HepG2 (cell line): ENCODE data around the gene TUBA4B. TPM values are rescaled to one million over a fixed set of nuclear protein-coding genes. Genes with fewer than 3 reads are reported as not detected.

Experiments used
- CBFB ChIP-seq: sonication (generic); formaldehyde crosslinking; IDR thresholded peaks from 2 replicates; pipeline ENCODE4 v1.4.0; 2020; ENCODE audit warnings: missing genetic modification reagents
- EED ChIP-seq: sonication (generic); formaldehyde crosslinking; IDR thresholded peaks from 2 replicates; pipeline ENCODE4 v1.5.0; 2020; ENCODE audit warnings: mild to moderate bottlenecking, missing genetic modification reagents
- KAT7 ChIP-seq: IDR thresholded peaks from 2 replicates; pipeline ENCODE4 v1.6.1; 2018; ENCODE audit warnings: borderline replicate concordance, missing compliant biosample characterization
- NR2C2 ChIP-seq: sonication (generic); formaldehyde crosslinking; IDR thresholded peaks from 2 replicates; pipeline ENCODE4 v1.4.0; 2020; ENCODE audit warnings: missing genetic modification reagents, mild to moderate bottlenecking, moderate library complexity, borderline replicate concordance
- NR2F6 ChIP-seq, 2 experiments: IDR thresholded peaks; 2 replicates each; pipeline ENCODE4 v1.6.1; 2016; ENCODE audit warnings: antibody characterized with exemption in 1 of 2, mild to moderate bottlenecking in 1 of 2
- RAD51 ChIP-seq: fragments of 450-650 bp; IDR thresholded peaks from 2 replicates; pipeline ENCODE4 v1.6.1; 2016; ENCODE audit warnings: borderline replicate concordance
- REL ChIP-seq: sonication (generic); formaldehyde crosslinking; conservative IDR thresholded peaks from 2 replicates; pipeline ENCODE4 v1.8.0; 2022; ENCODE audit warnings: mild to moderate bottlenecking, missing genetic modification reagents, moderate library complexity
- SCMH1 ChIP-seq: sonication (generic); formaldehyde crosslinking; IDR thresholded peaks from 2 replicates; pipeline ENCODE4 v1.9.0; 2021; ENCODE audit warnings: missing genetic modification reagents, mild to moderate bottlenecking, borderline replicate concordance
- SMAD9 ChIP-seq: sonication (generic); formaldehyde crosslinking; IDR thresholded peaks from 2 replicates; pipeline ENCODE4 v1.5.1; 2020; ENCODE audit warnings: mild to moderate bottlenecking, missing genetic modification reagents
- TBX3 ChIP-seq: fragments of 450-650 bp; IDR thresholded peaks from 2 replicates; pipeline ENCODE4 v1.6.1; 2017; ENCODE audit warnings: antibody characterized with exemption, mild to moderate bottlenecking, inconsistent platforms, borderline replicate concordance
- ZFX ChIP-seq: sonication (generic); formaldehyde crosslinking; IDR thresholded peaks from 2 replicates; pipeline ENCODE4 v1.4.0; 2020; ENCODE audit warnings: mild to moderate bottlenecking, low read depth, missing genetic modification reagents, moderate library complexity
- ZNF274 ChIP-seq: sonication (generic); formaldehyde crosslinking; IDR thresholded peaks from 2 replicates; pipeline ENCODE4 v1.5.1; 2020; ENCODE audit warnings: mild to moderate bottlenecking, missing genetic modification reagents
- ZNF768 ChIP-seq: sonication (generic); formaldehyde crosslinking; IDR thresholded peaks from 2 replicates; pipeline ENCODE4 v1.4.0; 2020; ENCODE audit warnings: missing genetic modification reagents
- ZNF782 ChIP-seq: sonication (generic); formaldehyde crosslinking; IDR thresholded peaks from 2 replicates; pipeline ENCODE4 v1.4.0; 2020; ENCODE audit warnings: missing genetic modification reagents, mild to moderate bottlenecking, borderline replicate concordance
- ZNF891 ChIP-seq: sonication (generic); formaldehyde crosslinking; IDR thresholded peaks from 2 replicates; pipeline ENCODE4 v1.5.0; 2020; ENCODE audit warnings: mild to moderate bottlenecking, missing genetic modification reagents
- ZSCAN21 ChIP-seq: sonication (generic); formaldehyde crosslinking; IDR thresholded peaks from 2 replicates; pipeline ENCODE4 v1.8.0; 2022; ENCODE audit warnings: mild to moderate bottlenecking, missing genetic modification reagents, moderate library complexity, borderline replicate concordance
- polyA plus RNA-seq, 8 experiments: library from polyadenylated mRNA; depleted of rRNA in 3 of 8; stranded (reverse) in 7 of 8; unstranded in 1 of 8; fragments of >200 nt; fragmentation: Illumina TruSeq in 4 of 8; extraction: Trizol in 4 of 8; gene quantifications; 2 replicates each; pipeline versions ENCODE4 v1.2.1 to v1.2.3, GENCODE V29; 2011 to 2016; ENCODE audit warnings: low read depth in 4 of 8, missing spikeins in 1 of 8, mixed read lengths in 1 of 8; ENCODE audit not compliant: insufficient read depth in 1 of 8
- total RNA-seq, 5 experiments: library from RNA; depleted of rRNA; stranded (reverse); fragments of >200 nt; fragmentation: Illumina TruSeq; extraction: Trizol; gene quantifications; 2 replicates each; pipeline ENCODE4 v1.2.3, GENCODE V29; 2016; ENCODE audit warnings: low read depth in 1 of 5
- TF ChIP-seq, protein P1 (sequence below): IDR thresholded peaks from 2 replicates; pipeline ENCODE4 v1.6.1; 2018; ENCODE audit warnings: missing genetic modification reagents
- TF ChIP-seq, protein P2 (sequence below): sonication (generic); formaldehyde crosslinking; IDR thresholded peaks from 2 replicates; pipeline ENCODE4 v1.8.1; 2022; ENCODE audit warnings: mild to moderate bottlenecking, missing genetic modification reagents
- TF ChIP-seq, protein P3 (sequence below), 2 experiments: sonication (generic) in 1 of 2; formaldehyde crosslinking in 1 of 2; IDR thresholded peaks; 2 replicates each; pipeline versions ENCODE4 v1.4.0 to v1.6.1; 2018 to 2020; ENCODE audit warnings: missing genetic modification reagents in 2 of 2, borderline replicate concordance in 1 of 2, low read depth in 1 of 2, mild to moderate bottlenecking in 1 of 2, missing biosample characterization in 1 of 2
- TF ChIP-seq, protein P4 (sequence below): sonication (generic); formaldehyde crosslinking; IDR thresholded peaks from 2 replicates; pipeline ENCODE4 v1.5.0; 2020; ENCODE audit warnings: missing genetic modification reagents, mild to moderate bottlenecking, borderline replicate concordance
- TF ChIP-seq, protein P5 (sequence below): sonication (generic); formaldehyde crosslinking; IDR thresholded peaks from 2 replicates; pipeline ENCODE4 v1.4.0; 2020; ENCODE audit warnings: mild to moderate bottlenecking, low read depth, missing genetic modification reagents

Gene TUBA4B
- total and polyA plus RNA-seq, 2 of the 13 experiments (the other 11 are each of a cell fraction or from before 2014, with no cell fraction given): 0.18 to 0.22 TPM

DNA sequence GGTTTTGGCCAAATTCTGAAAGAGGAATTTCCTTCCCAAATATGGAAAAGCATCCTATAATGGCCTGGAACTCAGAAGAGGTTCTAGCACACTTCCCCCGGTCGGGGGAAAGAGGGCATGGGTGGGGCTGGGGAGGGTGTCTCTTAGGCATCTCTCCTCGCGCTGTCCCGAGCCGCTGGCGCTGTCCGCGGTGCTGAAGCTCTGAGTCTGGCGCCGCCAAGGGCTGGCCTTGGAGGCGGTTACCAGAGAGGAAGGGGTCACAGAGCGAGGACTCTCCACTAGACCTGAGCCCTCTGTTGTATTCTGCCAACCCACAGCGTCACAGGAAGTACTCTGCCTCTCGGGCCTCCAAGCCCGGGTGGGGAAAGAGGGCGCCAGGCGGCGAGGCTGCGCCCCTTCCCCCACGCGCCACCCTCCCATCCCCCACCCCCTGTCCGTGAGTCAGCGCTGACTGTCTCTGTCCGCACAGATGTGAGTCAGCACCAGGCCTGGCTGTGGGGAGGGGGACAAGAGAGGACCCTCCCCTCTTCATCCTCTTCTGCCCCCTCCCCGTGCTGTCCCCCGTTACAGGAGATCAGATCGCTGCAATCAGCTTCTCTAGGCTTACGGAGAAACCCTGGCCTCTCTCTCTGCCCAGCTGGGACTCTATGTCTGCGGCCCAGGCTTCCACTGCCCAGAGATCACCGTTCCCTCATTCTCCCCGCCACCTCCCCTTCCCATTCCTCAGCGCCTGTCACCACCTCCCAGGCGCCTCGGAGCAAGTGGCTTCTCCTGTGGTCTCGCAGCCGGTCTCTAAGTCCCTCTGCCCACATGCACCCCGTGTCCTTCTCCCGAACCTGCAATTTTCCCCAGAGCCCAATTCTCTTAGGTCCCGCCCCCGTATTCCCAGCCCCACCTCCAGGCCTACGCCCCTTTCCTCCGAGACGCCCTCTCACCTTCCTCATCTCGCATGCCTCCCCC lies 55.4 kb downstream of the TUBA4B start (continued):
- no peak for TF ChIP-seq ZFX (CRISPR knock-in tag)
- TF ChIP-seq ZNF274 (CRISPR knock-in tag): no peak
- no peak for TF ChIP-seq TBX3
- TF ChIP-seq, protein P1, sequence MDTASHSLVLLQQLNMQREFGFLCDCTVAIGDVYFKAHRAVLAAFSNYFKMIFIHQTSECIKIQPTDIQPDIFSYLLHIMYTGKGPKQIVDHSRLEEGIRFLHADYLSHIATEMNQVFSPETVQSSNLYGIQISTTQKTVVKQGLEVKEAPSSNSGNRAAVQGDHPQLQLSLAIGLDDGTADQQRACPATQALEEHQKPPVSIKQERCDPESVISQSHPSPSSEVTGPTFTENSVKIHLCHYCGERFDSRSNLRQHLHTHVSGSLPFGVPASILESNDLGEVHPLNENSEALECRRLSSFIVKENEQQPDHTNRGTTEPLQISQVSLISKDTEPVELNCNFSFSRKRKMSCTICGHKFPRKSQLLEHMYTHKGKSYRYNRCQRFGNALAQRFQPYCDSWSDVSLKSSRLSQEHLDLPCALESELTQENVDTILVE: peak; percentile 97
- TF ChIP-seq ZNF891 (CRISPR knock-in tag): peak; percentile 77; the same call in 1 of the 2 replicates
- no peak for TF ChIP-seq RAD51
- peak; percentile 86 for TF ChIP-seq ZNF768 (CRISPR knock-in tag)
- TF ChIP-seq, protein P2, sequence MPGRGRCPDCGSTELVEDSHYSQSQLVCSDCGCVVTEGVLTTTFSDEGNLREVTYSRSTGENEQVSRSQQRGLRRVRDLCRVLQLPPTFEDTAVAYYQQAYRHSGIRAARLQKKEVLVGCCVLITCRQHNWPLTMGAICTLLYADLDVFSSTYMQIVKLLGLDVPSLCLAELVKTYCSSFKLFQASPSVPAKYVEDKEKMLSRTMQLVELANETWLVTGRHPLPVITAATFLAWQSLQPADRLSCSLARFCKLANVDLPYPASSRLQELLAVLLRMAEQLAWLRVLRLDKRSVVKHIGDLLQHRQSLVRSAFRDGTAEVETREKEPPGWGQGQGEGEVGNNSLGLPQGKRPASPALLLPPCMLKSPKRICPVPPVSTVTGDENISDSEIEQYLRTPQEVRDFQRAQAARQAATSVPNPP (CRISPR knock-in tag): no peak
- TF ChIP-seq EED (CRISPR knock-in tag): peak; percentile 77
- TF ChIP-seq, protein P3, sequence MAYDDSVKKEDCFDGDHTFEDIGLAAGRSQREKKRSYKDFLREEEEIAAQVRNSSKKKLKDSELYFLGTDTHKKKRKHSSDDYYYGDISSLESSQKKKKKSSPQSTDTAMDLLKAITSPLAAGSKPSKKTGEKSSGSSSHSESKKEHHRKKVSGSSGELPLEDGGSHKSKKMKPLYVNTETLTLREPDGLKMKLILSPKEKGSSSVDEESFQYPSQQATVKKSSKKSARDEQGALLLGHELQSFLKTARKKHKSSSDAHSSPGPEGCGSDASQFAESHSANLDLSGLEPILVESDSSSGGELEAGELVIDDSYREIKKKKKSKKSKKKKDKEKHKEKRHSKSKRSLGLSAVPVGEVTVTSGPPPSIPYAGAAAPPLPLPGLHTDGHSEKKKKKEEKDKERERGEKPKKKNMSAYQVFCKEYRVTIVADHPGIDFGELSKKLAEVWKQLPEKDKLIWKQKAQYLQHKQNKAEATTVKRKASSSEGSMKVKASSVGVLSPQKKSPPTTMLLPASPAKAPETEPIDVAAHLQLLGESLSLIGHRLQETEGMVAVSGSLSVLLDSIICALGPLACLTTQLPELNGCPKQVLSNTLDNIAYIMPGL (CRISPR knock-in tag; IDR thresholded peaks at IDR 0.05; ENCODE audit: borderline replicate concordance in 1 of 2, low read depth in 1 of 2): peak; percentile 41 to 60; a peak in 2 of 4 replicates
- peak; percentile 98 for TF ChIP-seq ZNF782 (CRISPR knock-in tag)
- no peak for TF ChIP-seq SMAD9 (CRISPR knock-in tag)
- peak; percentile 97 for TF ChIP-seq REL (CRISPR knock-in tag)
- TF ChIP-seq, protein P4, sequence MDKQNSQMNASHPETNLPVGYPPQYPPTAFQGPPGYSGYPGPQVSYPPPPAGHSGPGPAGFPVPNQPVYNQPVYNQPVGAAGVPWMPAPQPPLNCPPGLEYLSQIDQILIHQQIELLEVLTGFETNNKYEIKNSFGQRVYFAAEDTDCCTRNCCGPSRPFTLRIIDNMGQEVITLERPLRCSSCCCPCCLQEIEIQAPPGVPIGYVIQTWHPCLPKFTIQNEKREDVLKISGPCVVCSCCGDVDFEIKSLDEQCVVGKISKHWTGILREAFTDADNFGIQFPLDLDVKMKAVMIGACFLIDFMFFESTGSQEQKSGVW: peak; percentile 82; the same call in 1 of the 2 replicates
- TF ChIP-seq KAT7 (CRISPR knock-in tag): no peak
- TF ChIP-seq ZSCAN21: peak; percentile 98
- no peak for TF ChIP-seq NR2F6 (IDR thresholded peaks at IDR 0.05)
- TF ChIP-seq NR2F6 (CRISPR knock-in tag; IDR thresholded peaks at IDR 0.05): peak; percentile 67
- TF ChIP-seq, protein P5, sequence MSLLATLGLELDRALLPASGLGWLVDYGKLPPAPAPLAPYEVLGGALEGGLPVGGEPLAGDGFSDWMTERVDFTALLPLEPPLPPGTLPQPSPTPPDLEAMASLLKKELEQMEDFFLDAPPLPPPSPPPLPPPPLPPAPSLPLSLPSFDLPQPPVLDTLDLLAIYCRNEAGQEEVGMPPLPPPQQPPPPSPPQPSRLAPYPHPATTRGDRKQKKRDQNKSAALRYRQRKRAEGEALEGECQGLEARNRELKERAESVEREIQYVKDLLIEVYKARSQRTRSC (CRISPR knock-in tag): 0 out of 2 replicates have a peak, but pooled peaks have one; percentile 86
- peak; percentile 57; the same call in 1 of the 2 replicates for TF ChIP-seq CBFB (CRISPR knock-in tag)
- no peak for TF ChIP-seq SCMH1 (CRISPR knock-in tag)
- 0 out of 2 replicates have a peak, but pooled peaks have one; percentile 44 for TF ChIP-seq NR2C2
